A673 (cell line): ENCODE results near the gene CHRNA1. TPM values are rescaled to one million over a fixed set of nuclear protein-coding genes. Genes with fewer than 3 reads are reported as not detected.

Experiments
- BruUV-seq: library from RNA; stranded (reverse); fragments of 400-500 nt; replicated peaks from 2 replicates; lab custom pipeline; 2021; lab: Mats Ljungman, UMichigan
- CTCF ChIA-PET: fragments of 300-600 bp; sonication (Branson Sonifier 250); formaldehyde crosslinking; loops from one replicate; lab custom pipeline; 2022; ENCODE audit warnings: antibody characterized with exemption; lab: Charles Lee
- POLR2A ChIA-PET: fragments of 300-600 bp; sonication (Branson Sonifier 250); formaldehyde crosslinking; loops from one replicate; lab custom pipeline; 2022; ENCODE audit warnings: antibody characterized with exemption; ENCODE audit not compliant: low non-redundant PET; lab: Charles Lee
- DNase-seq: peaks from one replicate; pipeline ENCODE4 v3.0.0-alpha.2; 2015; ENCODE audit warnings: low spot score
- H3K27ac ChIP-seq: fragments of 200-600 bp; sonication (generic); 2 replicates; pipeline ENCODE4 v1.5.1; 2016; ENCODE audit warnings: mixed run types, low read depth, mild to moderate bottlenecking, mixed read lengths, antibody characterized with exemption, low read length; ENCODE audit not compliant: poor library complexity, severe bottlenecking
- H3K27me3 ChIP-seq: fragments of 200-600 bp; sonication (generic); replicated peaks from 2 replicates; pipeline ENCODE4 v1.6.1; 2017; ENCODE audit warnings: mixed run types, low read depth, mild to moderate bottlenecking, mixed read lengths, antibody characterized with exemption, low read length; ENCODE audit not compliant: insufficient read depth, poor library complexity
- H3K36me3 ChIP-seq: fragments of 200-600 bp; sonication (generic); 2 replicates; pipeline ENCODE4 v1.6.1; 2016; ENCODE audit warnings: mixed run types, mild to moderate bottlenecking, mixed read lengths, antibody characterized with exemption, low read length; ENCODE audit not compliant: insufficient read depth, poor library complexity, severe bottlenecking
- H3K4me1 ChIP-seq: fragments of 200-600 bp; sonication (generic); 2 replicates; pipeline ENCODE4 v1.6.1; 2017; ENCODE audit warnings: mixed run types, mild to moderate bottlenecking, mixed read lengths, antibody characterized with exemption, low read length; ENCODE audit not compliant: insufficient read depth, poor library complexity, severe bottlenecking
- H3K4me3 ChIP-seq: fragments of 200-600 bp; sonication (generic); 2 replicates; pipeline ENCODE4 v1.5.1; 2016; ENCODE audit warnings: low read depth, mixed run types, mild to moderate bottlenecking, mixed read lengths, low read length; ENCODE audit not compliant: poor library complexity, severe bottlenecking
- H3K9me3 ChIP-seq: fragments of 200-600 bp; sonication (generic); 2 replicates; pipeline ENCODE4 v1.6.1; 2016; ENCODE audit warnings: mixed run types, low read depth, mild to moderate bottlenecking, mixed read lengths, antibody characterized with exemption, low read length; ENCODE audit not compliant: poor library complexity, severe bottlenecking
- CTCF ChIP-seq: fragments of 300-800, 200-600 bp; sonication (generic); conservative IDR thresholded peaks from 2 replicates; pipeline ENCODE4 v1.5.1; 2017; ENCODE audit warnings: low read depth, mild to moderate bottlenecking, antibody characterized with exemption, low read length, moderate library complexity, mixed read lengths
- EZH2 ChIP-seq: fragments of 200-600 bp; sonication (generic); IDR thresholded peaks from 2 replicates; pipeline ENCODE4 v1.6.1; 2017; ENCODE audit warnings: borderline replicate concordance, low read depth, mild to moderate bottlenecking, mixed read lengths, antibody characterized with exemption, low read length; ENCODE audit not compliant: poor library complexity, severe bottlenecking
- intact Hi-C: fragments of 100-400 bp; cut with micrococcal nuclease; formaldehyde crosslinking; loops from one replicate; pipeline ENCODE4 v1.10.0; 2022; ENCODE audit not compliant: unreplicated experiment
- total RNA-seq: library from RNA; stranded (reverse); gene quantifications from 2 replicates; pipeline ENCODE4 v1.2.3, GENCODE V29; 2021

CHRNA1 gene
- total RNA-seq, 1 experiment from 2014 or later: not detected

- POLR2A ChIA-PET: no interaction called here
- intact Hi-C loops: no loop called here
- no TSS peak for BruUV-seq
- CTCF ChIA-PET: no interaction called here
- Histone ChIP-seq H3K4me3 (no peak overlapping the region), H3K36me3 (no peaks in the 10 kb centered on the region), H3K9me3 (no peaks in the 10 kb centered on the region), H3K27me3 (peaks cover 3% of the 10 kb centered on the region), H3K27ac (no peak overlapping the region), H3K4me1 (no peaks in the 10 kb centered on the region)
- no peak for DNase-seq
- TF ChIP-seq CTCF: no peak
- TF ChIP-seq EZH2: no peak
Measured at GRCh38 chr2:174745142-174745541, 19.1 kb downstream of the CHRNA1 start.

- Histone ChIP-seq H3K9me3 (no peaks in the 10 kb centered on the region), H3K27ac (no peak overlapping the region), H3K36me3 (no peaks in the 10 kb centered on the region), H3K27me3 (peaks cover 3% of the 10 kb centered on the region), H3K4me3 (no peak overlapping the region), H3K4me1 (no peaks in the 10 kb centered on the region)
- no peak for TF ChIP-seq EZH2
- no peak for TF ChIP-seq CTCF
- intact Hi-C loops: no loop called here
- no peak for DNase-seq
- ChIA-PET POLR2A (no interaction called here), CTCF (no interaction called here)
- no TSS peak for BruUV-seq
Measured at GRCh38 chr2:174744111-174744510, 20.2 kb downstream of the CHRNA1 start.

DNA sequence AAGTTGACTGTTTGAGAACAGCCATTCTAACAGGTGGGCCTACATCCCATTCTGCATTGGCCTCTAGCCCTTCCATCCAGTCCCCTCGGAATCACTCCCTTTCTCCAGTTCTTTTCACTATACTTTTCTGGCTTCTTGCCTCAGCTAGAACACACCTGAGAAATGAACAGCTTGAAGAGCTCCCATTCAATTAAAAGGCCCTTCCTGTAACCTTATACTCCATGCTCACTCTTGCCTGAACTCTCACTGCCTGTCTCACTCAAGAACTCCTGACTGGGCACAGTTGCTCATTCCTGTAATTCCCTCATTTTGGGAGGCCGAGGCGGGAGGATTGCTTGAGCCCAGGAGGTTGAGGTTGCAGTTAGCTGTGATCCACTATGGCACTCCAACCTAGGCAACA is 23.6 kb downstream of the CHRNA1 start:
- no peak for TF ChIP-seq CTCF
- no peak for TF ChIP-seq EZH2
- no peaks in the 10 kb centered on the region for H3K4me1 ChIP-seq
- DNase-seq: no peak
- H3K36me3 ChIP-seq: no peaks in the 10 kb centered on the region
- no TSS peak for BruUV-seq
- H3K4me3 ChIP-seq: no peak overlapping the region
- H3K27me3 ChIP-seq: peaks cover 23% of the 10 kb centered on the region
- intact Hi-C loops: no loop called here
- H3K9me3 ChIP-seq: no peaks in the 10 kb centered on the region
- no peak overlapping the region for H3K27ac ChIP-seq
- POLR2A ChIA-PET: no interaction called here
- CTCF ChIA-PET: no interaction called here
